Measurements from ENCODE around the gene DNAI2. TPM values are rescaled to one million over a fixed set of nuclear protein-coding genes. Genes with fewer than 3 reads are reported as not detected.
"Not testable (repeated sequence)": the region's sequence is repeated elsewhere in the genome, so short reads cannot be mapped to it uniquely, and the experiment has no call there.

The DNAI2 gene
- total RNA-seq, 1 experiment from 2014 or later: not detected

DNA sequence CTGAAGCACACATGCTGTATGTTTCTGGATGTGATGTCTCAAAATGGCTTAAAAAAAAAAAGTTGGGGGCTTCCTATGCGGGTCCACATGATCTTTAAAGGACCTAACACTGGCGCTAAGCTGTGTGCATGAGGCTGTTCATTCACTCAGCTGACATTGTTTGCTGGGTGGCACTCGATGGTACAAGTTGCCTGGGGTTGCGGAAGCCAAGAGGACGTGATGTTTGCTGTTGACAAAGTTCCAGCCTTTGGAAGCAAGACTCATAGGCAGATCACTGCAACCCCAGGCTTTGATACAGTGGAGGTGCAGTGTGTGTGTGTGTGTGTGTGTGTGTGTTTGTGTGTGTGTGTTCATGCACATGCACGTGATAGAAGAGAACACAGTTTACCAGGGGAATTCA, 29.5 kb upstream of the DNAI2 start:
- DNase-seq (ENCODE audit: low read depth): no peak

DNA sequence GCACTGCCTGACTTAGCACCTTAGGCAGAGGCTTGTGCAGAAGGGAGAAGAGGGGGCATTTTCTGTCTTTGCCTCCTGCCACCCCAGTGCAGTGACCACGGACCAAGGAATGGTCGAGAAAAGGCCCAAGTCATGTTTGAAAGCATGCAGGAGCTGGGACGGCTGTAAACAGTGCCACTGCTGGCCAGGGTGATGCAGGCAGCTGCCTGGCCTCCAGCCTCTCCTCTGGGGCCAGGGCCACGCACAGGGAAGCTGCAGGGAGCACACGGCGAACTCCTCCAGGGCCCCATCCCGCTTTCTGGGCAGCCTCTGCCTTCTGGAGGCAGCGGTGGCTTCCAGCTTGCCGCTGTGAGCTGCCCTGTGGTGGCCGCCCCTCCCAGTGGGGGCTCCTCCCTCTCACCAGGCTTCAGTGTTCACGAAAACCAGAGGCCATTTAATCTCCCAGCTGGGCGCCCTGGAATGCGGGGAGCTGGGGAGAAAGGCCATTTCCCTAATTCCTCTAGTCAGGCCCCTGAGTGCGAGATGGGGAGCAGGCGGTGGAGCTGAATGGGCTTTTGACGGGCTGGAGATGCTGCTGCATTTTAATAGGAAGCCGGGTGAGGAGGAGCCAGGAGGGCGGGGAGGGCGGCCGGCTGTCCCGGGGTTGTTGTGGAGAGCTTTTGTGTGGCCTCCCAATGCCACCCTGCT, 28.7 kb upstream of the DNAI2 start:
- DNase-seq (ENCODE audit: low read depth): no peak

DNA sequence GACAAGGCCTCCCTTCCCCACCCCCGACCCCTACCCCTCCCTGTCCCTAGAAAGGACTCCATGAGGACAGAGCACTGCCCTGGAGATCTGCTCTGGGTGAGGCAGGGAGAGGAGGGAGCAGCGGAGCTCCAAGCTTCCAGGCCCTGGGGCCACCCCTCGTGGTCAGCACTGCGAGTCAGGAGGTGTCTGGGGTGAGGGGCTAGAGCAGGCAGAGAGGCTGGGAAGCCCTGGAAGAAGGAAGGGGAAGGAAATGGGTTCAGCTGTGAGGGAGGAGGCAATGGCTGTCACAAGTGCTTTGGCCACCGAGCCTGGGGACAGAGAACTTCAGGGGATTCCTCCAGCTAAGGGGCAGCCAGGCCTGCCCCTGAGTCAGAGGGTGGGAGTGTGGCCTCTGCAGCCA, 28.2 kb upstream of the DNAI2 start:
- no peak for DNase-seq (ENCODE audit: low read depth)

DNA sequence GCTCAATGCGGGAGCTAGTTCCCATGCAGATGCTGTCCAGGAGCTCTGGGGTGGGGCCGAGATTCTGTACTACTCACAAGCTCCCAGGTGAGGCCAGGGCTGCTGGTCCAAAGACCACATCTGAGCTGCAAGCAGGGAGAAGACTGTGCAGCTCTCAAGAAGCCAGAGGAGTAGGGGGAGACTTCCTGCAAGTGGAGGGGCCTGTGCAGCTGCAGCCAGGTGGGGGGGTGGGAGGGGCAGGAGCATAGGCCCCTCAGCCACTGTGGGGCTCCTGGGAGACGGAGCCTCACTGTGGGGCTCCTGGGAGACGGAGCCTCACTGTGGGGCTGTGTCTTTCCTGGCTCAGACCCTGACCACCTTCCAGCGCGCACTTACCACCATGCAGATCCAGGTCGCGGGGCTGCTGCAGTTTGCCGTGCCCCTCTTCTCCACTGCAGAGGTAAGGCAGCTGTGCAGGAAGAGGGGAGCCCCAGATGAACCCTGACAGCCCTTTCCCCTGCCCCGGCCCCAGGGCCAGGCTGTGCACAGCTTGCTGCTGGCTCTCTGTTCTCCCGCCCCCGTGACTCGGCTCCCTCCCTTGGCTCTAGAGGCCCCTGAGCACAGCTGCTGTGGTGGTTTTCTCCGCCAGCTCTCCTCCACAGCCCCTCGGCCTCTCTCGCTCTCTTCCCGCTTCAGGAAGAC, 24.3 kb upstream of the DNAI2 start:
- no peak for DNase-seq (ENCODE audit: low read depth)

DNA sequence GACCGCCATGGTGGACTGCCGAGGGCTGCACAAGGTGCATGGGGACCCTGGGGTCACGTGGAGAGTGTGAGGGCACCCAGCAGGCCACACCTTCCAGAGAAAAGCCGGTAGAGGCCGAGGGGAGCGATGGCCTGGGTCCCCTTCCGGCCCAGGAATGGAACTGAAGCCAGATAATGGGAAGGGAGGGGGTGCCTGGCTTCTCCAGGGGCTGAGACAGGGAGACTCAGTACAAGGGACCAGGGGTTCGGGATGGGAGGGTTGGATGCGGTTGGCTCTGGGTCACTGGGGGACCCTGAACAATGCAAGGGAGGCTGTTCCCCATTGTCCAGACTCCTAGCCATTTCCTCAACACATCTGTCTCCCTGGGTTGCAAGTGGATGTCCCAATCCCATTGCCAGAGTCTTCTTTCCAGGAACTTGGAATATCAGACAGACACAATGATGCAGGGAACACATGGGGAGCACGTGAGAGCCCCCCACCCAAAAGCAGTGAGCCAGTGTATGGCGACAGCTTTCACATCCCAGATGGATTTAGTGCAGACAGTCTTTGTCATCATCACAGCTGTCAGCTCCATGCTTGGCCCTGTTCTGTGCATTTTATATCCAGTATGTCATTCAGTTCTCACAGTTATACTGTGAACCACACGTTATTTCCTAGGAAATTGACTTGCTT, 23.6 kb upstream of the DNAI2 start:
- DNase-seq (ENCODE audit: low read depth): no peak

DNA sequence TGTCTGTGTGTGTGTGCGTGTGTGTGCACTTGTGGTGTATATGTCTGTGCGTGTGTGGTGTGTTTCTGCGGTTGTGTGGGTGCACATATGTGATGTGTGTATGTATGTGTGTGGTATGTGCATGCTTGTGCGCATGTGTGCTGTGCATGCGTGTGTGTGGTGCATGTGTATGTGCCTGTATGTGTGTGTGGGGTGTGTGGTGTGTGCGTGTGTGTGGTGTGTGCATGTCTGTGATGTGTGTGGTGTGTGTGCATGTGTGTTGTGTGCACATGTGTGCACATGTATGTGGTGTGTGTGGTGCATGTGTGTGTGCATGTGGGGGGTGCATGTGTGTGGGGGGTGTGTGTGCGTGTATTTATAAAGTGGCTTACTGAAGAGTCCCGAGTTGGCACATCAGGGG, 23.0 kb upstream of the DNAI2 start:
- DNase-seq (ENCODE audit: low read depth): no peak

DNA sequence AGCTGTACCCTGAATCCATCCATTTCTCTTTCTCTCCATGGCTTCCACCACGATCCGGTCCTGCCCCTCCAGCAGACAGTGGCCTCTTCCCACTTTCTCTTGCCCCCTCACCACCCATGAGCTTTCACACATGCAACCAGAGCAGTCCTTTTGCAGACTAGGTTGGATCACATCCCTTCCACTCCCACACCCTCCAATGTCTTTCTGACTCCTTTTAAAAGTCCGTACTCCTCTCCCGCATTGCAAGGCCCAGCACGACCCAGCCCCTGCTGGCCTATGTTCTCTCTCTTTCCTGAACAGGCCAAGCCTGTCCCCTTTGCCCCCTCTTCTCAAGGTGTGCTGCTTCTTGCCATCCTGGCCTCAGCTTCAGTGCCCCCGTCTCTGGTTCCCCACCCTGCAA, 22.5 kb upstream of the DNAI2 start:
- no peak for DNase-seq (ENCODE audit: low read depth)

DNA sequence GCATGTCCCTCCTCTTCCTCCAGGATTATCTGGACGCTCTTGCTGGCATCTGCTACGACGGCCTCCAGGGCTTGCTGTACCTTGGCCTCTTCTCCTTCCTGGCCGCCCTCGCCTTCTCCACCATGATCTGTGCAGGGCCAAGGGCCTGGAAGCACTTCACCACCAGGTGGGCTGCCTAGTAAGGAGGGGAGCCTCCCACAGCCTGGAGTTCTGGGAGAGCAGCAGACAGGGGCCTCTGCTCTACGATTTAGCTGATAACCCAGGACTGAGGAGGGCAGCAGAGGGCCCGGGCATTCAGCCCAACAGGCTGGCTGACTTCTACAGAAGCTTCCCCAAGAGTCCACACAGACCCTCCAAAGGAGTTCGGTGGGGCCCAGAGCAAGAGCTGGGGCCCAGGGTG, 21.8 kb upstream of the DNAI2 start:
- DNase-seq (ENCODE audit: low read depth): no peak

DNA sequence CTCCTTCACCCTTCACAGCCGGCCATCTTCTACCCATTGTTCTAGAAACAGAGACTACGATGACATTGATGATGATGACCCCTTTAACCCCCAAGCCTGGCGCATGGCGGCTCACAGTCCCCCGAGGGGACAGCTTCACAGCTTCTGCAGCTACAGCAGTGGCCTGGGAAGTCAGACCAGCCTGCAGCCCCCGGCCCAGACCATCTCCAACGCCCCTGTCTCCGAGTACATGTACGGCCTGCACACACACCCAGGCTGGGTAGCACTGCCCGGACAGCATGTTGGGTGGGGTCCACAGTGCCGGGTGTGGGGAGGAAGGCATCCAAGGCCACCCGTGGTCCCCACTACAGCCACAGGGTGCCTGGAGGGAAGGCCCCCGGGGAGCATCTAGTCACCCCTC, 21.0 kb upstream of the DNAI2 start:
- DNase-seq (ENCODE audit: low read depth): no peak

DNA sequence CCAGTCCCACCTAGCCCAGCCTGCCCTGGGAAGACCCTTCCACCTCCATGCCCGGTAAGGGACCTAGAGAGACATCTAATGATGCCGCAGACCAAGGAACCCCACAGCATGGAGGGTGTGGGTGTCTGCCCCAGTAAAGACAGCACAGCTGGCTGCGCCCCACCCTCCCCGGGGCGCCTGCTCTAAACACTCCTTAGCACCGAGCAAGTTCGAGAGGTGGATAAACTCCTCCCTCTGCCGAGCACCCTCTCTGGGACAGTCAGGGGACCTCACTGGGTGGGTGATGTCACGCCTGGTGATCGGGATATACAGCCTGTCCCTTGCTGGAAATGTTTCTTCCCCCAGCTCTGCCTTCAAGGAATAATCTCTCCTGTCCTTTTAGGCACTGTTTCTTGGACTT, 16.7 kb upstream of the DNAI2 start:
- no peak for DNase-seq (ENCODE audit: low read depth)

DNA sequence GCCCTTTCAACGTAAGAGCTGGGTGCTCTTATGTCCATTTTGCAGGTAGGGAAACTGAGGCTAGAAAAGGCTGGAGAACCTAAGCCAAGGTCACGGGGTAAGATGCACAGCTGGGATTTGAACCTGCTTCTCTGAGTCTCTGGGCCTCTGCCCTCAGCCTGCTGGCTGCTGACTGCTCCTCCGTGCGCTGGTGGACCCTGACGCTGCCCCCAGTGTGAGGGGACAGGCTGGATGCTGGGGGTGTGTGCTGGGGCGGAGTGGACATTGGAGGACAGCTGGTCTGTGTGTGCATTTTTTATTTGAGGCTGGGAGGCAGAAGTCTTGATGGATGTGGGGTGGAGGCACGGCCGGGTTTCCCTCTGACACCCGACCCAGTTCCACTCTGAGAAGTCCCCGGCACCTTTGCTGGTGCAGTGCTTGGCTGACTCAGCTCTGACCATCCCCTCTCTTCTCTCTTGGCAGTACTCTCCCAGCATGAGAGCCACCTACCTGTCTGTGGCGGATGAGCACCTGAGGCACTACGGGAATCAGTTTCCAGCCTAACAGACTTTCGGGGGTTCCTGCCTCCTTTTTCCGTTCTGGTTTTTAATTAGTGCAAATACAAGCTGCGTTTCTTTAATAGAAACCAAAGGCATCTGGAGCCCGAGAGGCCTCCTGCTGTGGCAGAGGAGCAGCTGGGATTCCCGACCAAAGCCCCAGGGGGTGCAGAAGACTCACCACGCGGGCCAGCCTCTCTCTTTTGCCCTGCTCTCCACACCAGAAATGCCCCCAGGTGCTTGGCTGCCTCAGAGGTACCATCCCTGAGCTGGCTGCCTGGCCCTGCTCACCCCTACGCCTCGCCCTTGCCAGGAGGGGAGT, 14.1 kb upstream of the DNAI2 start:
- DNase-seq (ENCODE audit: low read depth): no peak

DNA sequence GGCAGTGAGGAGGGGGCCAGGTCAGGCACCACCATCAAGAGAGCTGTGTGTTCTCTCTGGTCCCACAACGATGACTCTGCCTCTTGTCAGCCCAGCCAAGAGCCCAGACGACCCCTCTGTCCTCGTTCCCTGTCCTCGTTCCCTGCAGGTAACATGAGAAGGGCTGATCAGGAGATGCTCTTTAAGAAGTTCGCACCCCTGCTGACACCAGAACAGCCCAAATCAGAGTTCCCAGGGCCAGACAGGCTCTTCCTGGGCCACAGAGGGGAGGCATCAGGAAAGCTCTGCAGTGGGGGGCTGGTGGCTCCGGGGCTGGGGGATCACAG, 13.5 kb upstream of the DNAI2 start:
- DNase-seq (ENCODE audit: low read depth): no peak

DNA sequence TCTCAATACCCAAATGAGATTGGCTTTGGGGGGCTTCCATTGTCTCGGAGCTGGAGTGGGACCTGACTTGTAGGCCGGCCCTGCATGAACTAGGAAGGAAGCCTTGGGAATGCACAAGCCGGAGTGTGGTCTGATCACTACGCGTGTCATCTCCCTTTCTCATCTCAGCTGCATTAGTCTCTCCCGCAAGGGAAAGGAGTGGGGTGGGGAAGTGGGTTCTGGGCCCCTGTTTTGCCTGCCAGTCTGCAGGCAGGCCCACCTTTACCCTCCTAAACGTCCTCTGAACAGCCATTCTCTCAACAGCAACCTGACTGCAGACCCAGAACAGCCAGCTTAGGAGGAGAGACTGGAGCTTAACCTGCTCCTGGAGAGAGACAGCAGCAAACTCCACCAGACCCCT, 11.4 kb upstream of the DNAI2 start:
- no peak for DNase-seq (ENCODE audit: low read depth)

DNA sequence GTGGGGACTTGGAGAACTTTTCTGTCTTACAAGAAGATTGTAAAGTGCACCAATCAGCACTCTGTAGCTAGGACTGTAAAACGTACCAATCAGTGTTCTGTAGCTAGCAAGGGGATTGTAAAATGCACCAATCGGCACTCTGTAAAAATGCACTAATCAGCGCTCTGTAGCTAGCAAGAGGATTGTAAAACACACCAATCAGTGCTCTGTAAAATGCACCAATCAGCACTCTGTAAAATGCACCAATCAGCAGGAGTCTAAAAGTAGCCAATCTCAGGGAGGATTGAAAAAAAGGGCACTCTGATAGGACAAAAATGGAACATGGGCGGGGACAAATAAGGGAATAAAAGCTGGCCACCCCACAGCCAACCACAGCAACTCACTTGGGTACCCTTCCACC, 7.0 kb upstream of the DNAI2 start:
- DNase-seq (ENCODE audit: low read depth): not testable (repeated sequence)

DNA sequence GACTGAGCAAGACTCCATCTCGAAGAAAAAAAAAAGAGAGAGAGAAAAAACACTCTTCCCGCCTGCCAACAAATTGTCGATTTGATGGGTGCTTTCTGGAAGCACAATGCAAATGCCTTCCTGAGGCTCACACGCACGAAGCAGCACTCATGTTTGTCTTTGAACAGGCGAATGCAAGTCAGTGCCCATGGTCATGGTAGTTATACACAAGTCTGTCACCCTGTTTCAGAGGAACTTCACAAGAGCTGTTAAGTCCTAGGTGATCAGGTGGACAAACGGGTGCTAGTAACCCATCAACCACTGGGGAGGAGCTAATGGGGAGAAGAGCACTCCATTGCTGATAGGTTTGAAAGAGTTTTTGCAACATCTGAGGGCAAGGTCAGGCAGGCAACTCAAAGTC, 6.5 kb upstream of the DNAI2 start:
- DNase-seq (ENCODE audit: low read depth): no peak

DNA sequence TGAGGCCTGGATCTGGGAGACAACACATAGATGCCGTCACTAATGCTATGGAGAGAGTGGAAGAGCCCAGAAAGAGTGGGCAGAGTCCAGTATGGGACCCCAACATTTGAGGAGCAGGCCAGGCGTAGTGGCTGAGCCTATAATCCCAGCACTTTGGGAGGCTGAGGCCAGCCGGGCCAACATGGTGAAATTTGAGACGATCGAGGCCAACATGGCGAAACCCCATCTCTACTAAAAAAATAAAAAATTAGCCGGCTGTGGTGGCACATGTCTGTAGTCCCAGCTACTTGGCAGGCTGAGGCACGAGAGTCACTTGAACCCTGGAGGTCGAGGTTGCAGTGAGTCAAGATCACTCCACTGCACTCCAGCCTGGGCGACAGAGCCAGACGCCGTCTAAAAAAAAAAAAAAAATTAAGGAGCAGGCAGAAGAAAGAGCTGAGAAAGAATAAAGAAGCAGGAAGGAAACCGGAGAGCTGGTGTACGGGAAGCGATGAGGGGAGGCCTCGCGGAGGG, 6.0 kb upstream of the DNAI2 start:
- DNase-seq (ENCODE audit: low read depth): no peak

DNA sequence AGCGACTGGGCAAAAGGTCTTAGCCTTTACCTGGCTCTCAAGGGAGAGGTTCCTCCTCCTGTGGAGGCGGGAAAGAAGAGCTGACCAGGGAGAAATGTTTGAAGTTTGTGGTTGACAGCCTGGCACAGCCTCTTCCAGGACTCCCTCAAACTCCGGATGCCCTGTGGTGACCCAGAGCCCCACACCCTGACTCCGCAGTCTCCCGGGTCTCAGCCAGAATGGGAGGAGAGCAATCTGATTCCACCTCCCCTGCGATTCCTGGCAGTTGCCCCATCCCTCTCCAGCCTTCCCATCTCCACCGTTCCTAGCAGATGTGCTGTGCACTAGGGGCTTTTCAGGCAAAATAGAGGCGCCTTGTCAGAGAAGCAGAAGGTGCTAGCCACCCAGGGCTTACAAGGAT, 5.5 kb upstream of the DNAI2 start:
- peak; percentile 7 for DNase-seq (ENCODE audit: low read depth)

DNA sequence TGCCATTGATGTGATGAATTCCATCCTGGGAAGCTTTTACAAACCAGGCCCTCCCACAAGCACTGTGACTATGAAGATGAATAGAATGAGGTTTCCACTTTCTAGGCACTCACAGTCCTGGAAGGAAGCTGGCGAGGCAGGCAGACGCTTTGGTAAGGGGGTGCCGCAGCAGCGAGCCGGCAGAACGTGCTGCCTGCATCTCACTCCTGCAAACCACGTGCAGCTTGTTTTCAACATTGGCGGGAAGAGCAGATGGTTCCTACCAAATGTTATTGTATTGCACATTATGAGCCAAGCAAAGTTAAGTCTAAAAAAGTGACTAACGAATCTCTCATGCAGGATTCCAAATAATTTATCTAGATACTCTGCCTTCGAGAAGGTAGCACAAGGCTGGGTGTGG, 3.7 kb upstream of the DNAI2 start:
- no peak for DNase-seq (ENCODE audit: low read depth)

DNA sequence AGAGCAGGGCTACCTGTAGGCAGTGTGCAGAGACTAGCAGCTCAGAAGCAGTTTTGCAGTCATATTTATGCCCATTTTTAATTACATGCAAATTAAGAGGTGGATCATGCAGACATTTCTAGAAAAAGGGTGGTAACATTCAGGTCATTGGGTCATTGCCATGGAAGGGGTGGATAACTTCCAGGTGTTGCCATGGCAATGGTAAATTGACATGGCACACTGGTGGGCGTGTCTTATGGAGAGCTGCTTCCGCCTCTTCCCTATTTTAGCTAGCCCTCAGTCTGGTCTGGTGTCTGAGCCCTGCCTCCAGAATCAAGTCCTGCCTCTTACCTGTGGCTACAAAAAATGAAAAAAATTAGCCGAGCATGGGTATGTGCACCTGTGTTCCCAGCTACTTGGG, 2.8 kb upstream of the DNAI2 start:
- DNase-seq (ENCODE audit: low read depth): no peak

DNA sequence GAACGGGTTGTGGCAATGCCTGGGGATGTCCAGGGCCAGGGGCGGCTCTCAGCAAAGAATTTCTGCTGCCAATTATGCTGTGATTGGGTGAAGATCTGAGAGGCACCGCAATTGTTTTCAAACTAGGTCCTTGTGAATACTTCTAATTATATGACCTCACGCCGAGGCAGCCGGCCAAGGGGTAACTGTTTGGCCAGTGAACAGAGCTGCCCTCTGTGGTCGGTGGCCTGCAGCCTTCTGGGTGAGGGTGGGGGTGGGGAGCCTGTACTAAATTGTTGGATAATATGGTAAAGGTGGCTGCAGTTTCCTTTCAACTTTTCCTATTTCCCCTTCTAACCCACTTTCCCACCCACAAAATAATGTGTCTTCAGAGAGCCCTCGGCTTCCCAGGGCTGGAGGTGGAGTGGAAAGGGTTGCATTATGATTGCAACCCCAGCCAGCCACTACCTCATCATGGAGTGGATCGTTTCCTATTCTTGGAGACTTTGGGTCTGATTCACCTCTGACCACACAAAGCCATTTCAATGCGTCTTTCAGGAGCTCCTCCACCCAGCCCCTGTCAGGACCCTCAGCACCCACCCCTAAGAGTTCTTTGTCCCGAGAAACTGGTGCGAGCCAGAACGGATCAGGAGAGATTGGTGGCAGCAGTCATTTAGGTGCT, 2.0 kb upstream of the DNAI2 start:
- no peak for DNase-seq (ENCODE audit: low read depth)

DNA sequence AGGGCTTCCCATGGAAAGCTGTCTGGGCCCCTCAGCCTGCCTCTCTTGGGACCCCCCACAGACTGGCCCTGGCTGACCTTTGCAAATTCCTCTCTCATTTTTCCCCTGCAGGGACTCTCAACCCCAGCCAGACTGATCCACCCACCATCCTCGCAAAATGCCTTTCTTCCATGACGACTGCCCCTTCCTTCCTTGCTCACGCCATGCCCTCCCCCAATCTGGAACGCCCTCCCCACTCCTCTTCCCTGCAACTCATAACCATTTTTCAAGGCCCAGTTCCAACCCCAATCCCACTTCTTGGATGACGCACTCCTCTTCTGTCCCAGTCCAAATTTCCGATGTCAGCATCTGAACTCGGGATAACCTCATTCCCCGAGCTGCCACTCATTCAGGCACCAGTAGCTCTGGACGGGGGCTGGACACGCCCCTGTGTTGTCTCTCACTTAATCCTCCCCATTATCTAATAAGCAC, 1.3 kb upstream of the DNAI2 start:
- no peak for DNase-seq (ENCODE audit: low read depth)
